ENCODE data around the gene MYO18A.

GRCh38 chr17:29058391-29058790 lies 121.8 kb downstream of the MYO18A start:
- TF ChIP-seq POLR2A (IDR thresholded peaks at IDR 0.05), result no peak
- TF ChIP-seq, protein P1, sequence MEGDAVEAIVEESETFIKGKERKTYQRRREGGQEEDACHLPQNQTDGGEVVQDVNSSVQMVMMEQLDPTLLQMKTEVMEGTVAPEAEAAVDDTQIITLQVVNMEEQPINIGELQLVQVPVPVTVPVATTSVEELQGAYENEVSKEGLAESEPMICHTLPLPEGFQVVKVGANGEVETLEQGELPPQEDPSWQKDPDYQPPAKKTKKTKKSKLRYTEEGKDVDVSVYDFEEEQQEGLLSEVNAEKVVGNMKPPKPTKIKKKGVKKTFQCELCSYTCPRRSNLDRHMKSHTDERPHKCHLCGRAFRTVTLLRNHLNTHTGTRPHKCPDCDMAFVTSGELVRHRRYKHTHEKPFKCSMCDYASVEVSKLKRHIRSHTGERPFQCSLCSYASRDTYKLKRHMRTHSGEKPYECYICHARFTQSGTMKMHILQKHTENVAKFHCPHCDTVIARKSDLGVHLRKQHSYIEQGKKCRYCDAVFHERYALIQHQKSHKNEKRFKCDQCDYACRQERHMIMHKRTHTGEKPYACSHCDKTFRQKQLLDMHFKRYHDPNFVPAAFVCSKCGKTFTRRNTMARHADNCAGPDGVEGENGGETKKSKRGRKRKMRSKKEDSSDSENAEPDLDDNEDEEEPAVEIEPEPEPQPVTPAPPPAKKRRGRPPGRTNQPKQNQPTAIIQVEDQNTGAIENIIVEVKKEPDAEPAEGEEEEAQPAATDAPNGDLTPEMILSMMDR (IDR thresholded peaks at IDR 0.05), result no peak
